Stimulated activated CD4-positive, alpha-beta T cell treated with anti-CD3 and anti-CD28 coated beads, TNF-alpha, amount 100 ng/mL, for 1 hour (primary cell): ENCODE results near the gene PRODH.
"Not testable (repeated sequence)": the region's sequence is repeated elsewhere in the genome, so short reads cannot be mapped to it uniquely, and the experiment has no call there.

Experiments used
- DNase-seq, 3 donors: peaks; one replicate each; pipeline ENCODE4 v3.0.0-alpha.2; 2020; ENCODE audit warnings: low read depth in 3 of 3, low spot score in 1 of 3

The PRODH gene

DNA sequence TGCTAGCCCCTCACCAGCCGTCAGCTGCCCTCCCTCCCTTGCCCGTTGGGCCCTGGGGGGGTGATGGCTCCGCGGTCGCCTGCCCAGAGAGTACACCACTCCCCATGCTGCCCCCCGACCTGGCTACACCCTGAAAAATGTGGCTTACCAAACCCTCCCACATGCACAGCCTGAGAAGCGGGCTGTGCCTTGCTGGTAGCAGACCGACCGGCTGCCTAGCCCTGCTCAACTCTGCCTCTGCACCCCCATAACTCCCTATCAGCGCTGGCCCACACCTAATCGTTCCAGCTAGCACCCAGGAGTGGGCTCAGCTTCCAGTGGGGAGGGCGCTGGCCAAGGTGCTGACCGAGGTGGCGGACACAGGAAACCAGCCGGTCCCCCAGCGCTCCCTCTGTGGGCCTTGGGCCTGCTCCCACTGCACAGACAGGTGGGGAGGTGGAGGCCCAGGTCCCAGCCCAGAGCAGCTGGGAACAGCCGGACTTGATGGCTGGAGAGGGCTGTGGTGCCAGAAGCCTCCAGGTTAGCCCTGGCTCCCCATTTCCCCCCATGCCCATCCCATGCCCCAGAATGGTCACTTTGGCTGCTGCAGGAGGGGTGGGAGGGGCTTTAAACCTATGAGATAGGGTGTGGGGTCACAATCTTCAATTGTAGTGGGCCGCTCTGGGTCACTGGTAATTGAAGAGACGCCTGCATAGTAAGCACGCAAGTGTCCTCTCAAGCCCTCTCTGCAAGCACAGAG is 32.1 kb upstream of the PRODH start:
- DNase-seq, result no peak

DNA sequence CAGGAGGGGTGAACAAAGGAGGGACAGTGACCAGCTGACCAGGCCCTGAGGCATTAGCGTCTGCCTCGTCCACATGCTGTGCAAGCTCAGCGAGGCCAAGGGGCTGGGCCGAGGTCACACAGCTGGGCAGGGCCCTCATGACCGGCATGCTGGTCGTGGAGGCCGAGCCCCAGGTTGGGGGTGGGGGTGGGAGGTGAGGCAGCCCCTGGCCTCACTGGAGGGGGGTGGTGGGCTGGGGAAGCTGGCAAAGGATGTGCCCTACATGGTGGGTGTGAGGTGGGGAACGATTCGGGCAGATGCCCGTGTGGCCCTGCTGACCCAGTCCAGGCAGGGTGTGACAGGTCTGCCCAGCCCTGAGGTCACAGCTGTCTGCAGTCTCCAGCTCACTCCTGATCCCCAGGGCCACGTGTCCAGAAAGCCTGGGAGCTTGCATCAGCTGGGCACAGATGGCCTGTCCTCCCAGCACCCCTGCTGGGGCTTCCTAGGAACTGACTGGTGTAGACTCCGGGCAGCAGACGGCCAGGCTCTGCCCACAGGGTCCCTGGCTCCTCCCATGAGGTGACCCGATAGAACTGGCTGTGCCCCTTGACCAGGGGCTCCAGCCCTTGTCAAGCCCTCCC is 31.4 kb upstream of the PRODH start:
- DNase-seq, result not testable (repeated sequence)

DNA sequence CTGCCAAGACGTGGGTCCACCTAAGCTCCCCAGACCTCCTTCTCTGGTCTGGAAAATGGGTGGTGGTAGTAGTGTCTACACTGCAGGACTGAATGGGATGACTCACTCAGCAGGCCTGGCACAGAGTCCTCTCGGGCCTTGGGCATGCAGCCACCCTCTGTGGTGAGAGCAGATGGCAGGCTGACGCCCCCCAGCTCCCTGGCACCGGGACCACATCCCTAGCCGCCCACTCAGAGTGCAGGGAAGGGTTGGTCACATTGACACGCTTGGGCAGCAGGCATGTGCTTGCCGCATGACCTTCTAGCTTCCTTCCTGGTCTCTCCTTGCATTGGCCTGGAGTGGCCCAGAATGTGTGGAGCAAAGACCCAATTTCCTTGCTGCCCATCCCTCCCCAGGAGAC is 30.7 kb upstream of the PRODH start:
- no peak for DNase-seq

DNA sequence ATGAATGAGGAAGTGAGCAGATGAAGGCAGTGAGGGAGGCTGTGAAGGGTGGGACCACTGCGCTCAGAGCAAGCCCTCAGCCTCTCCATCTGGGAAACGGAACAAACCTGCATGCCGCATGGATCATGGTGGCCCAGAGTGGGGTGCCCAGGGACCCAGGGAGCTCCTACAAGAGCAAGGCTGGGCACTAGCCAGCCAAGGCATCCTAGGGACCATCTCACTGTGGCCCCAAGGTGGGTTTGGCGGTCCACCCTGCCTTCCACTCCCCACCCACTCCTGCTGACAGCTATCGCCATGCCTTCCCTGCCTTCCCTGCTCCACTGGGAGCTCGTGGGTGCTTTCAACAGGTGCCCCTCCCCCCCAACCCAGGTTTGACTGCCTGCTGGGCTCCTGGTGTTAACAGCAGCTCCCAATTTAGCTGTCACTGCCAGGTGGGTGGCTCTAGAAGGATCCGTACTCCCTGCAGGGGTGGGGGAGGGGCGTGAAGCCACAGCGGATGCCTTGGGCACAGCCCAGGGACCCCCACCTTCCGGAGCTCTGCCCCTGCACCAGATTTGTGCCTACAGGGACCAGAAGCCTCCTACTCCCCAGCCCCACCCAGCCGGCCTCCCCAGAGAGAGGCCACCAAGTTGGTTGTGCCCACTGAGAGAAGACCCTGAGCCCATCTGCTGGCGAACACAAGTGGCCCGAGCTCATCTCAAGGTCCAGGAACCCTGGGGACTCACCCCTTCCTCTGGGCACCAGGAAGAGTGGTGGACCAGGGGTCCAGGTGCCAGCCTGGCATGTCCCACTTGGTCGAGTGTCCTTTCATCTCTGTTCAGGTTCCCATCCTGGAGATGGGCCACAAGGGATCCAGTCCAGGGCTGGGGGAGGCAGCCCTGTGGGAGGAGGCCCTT is 29.7 kb upstream of the PRODH start:
- no peak for DNase-seq

DNA sequence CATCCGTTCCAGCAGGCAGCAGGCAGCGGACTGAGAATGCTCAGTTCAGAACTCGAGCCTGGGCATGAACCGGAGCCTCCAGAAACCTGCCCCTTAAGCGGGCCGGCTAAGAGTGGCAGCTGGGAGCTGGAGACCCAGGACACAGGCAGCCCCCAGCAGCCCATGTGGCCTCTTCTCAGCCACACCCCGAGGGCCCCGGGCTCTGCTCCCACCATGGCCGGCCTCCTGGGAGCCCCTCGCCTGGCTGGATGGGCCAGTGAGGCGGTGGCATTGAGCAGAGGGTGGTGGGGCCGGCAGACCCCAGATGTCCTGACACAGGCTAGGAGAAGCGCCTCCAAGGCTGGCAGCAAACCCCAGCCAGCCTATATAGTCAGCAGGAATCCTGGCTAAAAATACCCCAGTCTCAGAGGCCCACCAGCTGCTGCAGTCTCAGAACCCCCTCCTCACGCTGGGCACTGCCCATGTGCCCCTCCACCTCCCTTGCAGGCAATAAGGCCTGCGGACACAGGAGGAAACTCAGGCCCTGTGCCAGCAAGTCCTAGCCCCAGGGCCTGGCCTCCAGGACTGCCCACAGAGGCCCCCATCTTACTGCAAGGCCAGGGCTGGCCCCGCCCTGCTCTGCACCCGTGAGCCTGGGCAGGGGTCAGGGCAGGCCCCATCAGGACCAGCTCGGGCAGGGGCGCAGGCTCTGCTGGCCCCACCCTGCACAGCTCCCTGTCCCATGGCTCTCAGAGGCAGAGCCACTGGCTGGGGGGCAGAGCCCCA is 28.6 kb upstream of the PRODH start:
- not testable (repeated sequence) for DNase-seq

DNA sequence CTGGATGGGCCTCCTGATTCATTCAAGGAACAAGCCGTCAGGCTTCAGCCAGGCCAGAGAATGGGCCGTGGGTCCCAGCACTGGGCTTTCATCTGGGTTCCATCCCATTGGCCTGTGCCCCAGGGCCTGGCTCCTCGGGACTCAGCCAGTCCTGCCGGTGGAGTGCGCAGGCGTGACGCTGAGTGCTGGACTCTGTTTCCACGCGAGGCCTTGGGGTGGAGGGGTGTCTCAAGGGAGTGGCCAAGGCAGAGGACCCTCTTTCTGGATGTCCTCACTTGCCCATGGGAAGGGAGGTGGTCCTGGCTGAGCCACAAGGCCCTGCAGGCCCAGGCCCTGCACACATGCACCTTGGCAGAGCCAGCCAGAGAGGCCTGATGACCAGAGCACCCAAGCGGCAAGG is 28.0 kb upstream of the PRODH start:
- DNase-seq, result not testable (repeated sequence)

DNA sequence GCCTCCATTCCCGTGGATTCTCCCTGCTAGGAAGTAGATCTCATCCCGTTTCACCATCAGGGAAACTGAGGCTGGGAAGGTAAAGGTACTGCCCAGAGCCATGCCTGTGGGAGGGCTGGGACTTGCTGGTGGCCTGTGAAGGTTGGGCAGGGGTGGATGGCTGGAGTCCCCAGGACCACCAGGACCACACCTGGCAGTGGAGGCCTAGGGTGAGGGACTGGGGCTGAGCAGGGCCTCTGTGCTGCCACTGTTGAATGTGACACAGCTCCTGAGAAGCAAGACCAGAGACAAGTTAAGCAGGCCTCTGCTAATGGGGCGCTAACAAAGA is 26.2 kb upstream of the PRODH start:
- DNase-seq, result no peak

DNA sequence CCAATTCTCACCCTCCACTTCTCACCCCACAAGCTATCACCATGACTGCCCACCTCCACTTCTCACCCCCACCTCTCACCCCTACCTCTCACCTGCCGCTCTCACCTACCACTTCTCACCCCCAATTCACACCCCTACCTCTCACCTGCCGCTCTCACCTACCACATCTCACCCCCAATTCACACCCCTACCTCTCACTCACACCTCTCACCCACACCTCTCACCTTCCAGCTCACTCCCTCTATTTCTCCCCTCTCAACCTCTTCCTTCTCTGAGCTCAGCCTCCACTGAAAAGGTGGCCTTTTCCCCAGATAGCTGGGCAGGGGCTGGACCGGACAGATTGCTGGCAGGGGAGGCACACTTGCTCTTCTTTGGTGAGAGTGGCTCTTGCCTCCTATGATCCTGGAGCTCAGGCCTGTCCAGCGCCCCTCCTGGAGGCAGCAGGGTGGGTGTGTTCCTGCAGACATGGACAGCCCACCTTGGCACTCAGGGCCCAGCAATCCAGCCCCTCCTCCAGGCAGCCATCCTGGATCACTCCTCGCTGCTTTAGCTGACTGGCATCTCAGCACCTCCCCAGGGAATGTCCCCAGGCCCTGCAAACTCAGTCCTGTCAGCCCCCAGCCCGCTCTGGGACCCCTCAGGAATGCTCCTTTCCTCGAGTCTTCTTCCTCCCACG is 25.7 kb upstream of the PRODH start:
- DNase-seq, result not testable (repeated sequence)

DNA sequence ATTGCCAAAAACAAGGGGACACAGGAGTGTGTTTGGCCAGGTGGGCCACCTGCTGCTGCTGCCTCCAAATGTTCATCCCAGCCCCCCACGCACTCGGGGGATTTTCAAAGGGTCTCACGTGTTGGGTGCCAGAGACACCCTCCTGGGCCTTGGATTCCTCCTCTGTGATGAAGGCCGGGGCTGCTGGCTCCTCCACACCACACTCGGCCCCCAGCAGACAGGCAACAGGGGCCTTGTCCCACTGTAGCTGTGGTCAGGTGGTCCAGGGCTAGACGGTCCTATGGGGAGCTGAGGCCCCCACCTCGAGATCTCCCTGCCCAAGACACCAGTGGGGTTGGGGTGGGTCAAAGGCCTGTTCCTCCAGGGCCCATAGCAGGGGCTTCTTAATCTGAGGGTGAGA is 25.1 kb upstream of the PRODH start:
- DNase-seq, result not testable (repeated sequence)

DNA sequence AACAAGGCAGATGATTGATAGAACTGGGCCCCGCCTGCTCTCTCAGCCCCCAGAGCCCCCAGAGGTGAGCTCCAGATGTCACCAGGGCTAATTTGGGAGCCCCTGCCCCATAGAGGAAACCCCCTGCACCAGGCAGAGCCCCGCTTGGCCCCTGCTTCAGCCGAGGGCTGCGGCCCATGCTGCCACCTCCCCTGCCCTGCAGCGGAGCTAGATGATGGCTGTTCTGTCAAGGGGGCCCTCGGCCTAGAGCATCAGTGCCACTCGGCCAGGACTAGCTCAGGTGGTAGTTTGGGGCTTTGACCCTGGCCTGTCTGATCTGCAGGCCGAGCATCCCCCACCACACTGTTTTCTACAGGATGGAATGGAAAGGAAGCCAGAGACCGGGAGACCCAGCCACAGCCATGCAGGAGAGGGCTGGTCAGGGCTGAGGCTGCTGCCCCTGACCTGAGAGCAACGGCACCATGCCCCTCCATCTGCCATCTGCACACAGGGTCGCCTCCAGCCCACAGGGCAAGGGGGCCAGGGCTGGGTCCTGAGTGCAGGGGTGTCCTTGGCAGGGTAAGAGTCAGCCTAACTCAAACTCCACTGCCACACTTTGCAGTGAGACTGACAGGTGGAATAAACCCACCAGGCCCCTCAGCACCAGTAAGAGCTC is 24.2 kb upstream of the PRODH start:
- not testable (repeated sequence) for DNase-seq

DNA sequence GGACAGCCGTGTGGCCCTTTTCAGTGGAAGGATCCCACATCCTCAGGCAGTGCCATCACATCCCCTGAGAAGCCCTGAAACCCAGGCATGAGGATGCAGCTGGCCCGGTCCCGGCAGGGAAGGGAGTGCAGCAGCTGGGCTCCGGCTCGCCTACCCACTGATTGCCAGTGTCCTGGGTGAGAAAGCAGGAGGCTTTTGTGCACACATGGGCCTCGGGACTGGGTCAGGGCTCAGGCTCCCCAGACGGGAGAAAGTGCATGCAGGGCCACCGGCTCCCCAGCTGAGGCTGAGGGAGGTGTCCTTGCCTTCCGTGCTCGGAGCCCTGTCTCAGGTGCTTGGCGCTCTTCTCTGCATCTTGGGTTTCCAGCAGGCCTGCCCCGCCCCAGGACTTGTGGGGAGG is 23.6 kb upstream of the PRODH start:
- DNase-seq, result not testable (repeated sequence)

DNA sequence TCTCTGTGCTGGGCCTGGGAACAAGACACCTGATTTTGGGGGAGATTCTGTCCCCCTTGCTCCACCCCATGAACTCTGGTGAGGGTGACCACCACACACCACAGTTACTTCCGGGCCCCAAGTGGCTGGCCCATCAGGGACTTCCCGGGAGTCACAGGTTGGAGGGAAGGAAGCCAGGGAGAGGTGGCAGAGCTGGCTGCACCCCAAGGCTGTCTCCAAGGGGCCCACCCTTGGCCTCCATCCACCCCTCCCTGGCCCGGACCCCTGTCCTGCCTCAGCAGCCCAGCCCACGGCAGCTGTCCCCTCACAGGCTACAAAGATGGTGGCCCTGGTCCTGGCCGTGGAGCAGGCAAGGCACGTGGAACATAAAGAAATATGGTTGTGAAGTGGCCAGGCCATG is 23.2 kb upstream of the PRODH start:
- DNase-seq, result not testable (repeated sequence)

DNA sequence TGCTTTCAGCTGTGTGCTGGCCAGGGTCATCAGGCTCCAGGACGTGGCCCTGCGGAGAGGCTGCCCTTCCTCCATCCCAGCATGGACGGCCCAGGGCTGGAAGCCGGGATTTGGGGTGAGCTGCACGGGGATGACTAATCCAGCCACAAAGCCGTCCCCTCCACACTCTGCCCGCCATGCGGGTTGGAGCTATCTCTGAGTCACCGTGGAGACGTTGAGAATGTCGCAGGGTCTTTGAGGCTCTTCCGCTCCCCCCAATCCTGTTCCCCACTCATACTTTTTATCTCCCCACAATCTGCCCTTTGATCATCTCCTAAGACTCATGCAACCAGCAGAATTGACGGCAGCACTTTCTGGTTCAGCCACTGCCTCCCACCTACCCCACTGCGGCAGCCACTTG is 22.6 kb upstream of the PRODH start:
- DNase-seq, result not testable (repeated sequence)

DNA sequence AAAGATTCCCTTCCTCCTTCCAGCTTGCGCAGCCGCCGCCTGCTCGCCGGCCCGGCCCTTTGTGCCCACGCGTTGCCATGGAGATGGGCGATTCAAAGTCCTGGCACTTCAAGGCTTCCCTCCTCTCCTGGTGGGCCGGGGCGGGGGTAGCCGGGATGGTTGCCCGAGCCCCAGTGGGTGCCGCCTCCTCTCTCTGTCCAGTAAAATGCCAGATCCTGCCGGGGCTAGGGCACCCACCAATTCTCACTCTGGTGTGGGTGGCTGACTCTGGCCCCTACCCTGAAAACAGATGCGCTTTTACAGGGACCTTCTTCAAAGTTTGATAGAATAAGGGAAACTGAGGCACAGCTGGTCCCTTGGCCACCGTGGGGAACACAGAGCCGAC is 22.2 kb upstream of the PRODH start:
- DNase-seq, result not testable (repeated sequence)

DNA sequence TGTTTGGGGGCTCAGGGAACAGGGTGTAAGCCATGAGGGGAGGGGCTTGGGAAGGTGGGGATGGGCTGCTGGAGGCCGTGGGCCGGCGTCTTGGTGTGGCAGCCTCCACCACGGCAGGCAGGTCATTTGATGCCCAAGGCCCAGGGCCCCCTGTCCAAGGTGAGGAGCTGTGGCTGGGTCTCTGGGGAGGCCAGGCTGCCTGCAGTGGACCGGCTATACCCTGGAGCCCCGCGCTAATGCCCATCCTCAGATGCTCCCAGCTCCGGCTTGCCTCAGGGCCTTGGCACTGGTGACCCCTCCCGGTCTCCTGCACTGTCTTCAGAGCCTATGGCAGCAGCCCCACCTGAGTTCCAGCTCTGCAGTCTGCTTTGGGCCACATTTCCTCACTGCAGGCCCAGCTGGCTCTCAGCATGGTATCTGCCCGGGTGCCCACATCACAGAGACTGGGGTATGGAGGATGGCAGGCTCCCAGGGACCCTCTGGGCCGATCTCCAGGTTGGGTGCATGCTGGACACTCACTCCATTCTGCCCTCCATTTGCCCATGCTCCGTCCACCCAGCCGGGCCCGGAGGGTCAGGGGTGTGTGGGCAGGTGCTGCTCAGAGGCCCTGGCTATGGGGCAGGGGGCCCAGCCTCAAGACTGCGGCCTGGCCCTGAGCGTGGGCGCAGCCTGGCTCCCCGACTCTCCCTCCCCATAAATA is 21.7 kb upstream of the PRODH start:
- DNase-seq, result not testable (repeated sequence)

DNA sequence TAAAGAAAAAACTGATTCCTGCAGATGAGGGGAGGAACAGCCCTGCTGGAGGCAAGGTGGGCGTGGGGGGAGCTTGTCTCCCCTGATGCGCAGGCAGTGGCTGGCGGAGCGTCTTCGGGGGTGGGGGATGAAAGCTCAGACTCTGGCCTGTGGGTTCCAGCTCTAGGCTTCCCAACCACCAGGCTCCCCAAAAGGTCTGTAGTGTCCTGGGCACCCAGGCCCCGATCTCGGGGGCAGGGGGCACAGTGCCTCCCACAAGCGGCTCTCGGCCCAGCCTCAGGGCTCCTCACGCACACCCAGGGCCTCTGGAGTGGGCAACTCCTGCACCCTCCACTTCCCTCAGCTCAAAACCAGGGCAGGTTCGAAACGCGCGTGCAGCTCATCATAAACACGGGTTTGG is 20.9 kb upstream of the PRODH start:
- DNase-seq, result not testable (repeated sequence)

DNA sequence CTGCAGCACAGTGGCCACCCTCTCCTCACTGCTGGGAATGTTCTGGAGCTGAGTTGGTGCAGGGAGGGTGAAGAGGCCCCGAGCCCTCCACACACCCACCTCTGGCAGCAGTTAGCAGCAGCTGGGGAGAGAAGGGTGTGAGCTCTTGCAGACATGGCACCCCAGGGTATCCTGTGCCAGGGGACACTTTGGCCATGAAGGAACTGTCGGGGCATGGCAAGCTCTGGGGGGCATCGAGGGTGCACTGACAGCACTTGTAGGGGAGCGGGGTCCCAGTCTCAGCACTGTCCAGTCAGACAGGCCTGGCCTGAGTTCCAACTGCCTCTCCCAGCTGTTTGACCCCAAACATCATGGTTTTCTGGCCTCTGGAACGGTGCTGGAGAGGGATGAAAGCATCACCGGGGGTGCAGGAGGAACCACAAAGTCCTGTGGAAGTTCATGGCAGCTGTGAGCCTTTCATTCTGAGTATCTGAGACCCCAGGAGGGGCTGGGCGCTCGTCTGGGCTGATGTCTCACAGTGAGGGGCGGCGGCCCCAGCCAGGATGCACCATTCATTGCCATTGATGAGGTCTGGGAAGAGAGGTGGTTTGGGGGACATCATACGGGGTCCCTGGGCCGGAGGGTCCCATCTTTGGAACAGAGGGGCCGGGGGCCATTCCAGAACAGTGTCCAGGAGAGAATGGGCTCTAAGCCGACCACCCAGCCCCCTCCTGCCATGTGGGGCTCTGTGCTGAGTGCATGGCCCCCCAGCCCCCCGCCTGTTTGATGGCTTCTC is 20.2 kb upstream of the PRODH start:
- not testable (repeated sequence) for DNase-seq

DNA sequence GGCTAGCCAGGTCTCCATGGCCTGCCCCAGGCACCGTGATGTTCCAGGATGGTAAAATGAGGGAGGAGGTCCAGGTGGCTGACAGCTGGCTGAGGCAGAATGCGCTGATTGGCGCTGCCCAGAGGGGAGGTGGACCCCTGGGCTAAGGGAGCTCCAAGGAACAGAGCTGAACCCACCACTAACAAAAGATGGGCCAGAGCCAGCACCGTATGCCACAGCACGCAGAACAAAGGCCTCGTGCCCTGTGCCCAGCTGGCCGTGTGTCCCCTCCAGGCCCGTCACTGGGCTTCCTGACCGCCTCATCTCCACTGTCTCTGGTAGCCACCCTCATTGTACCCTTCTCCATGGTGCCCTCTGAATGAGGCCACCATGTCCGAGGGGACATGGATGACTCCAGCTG is 19.6 kb upstream of the PRODH start:
- DNase-seq, result no peak
